LHCN-M2 (cell line): ENCODE data around the gene MYOM3. TPM values are rescaled to one million over a fixed set of nuclear protein-coding genes. Genes with fewer than 3 reads are reported as not detected.

Experiments
- DNase-seq: peaks from one replicate; pipeline ENCODE4 v3.0.0-alpha.2; 2012; ENCODE audit warnings: low read depth
- total RNA-seq: library from RNA; depleted of rRNA; stranded (reverse); fragments of >200 nt; gene quantifications from 2 replicates; pipeline ENCODE4 v1.2.3, GENCODE V29; 2014

MYOM3 gene
- total RNA-seq, 1 experiment from 2014 or later, result not detected

- no peak for DNase-seq
These were observed 2.8 kb upstream of the MYOM3 start for GRCh38 chr1:24114753-24115152.

- DNase-seq, result no peak
These were observed 1.7 kb upstream of the MYOM3 start for GRCh38 chr1:24113641-24114033.

- peak; percentile 36 for DNase-seq
These were observed 506 bp downstream of the MYOM3 start for GRCh38 chr1:24111262-24111995.

DNA sequence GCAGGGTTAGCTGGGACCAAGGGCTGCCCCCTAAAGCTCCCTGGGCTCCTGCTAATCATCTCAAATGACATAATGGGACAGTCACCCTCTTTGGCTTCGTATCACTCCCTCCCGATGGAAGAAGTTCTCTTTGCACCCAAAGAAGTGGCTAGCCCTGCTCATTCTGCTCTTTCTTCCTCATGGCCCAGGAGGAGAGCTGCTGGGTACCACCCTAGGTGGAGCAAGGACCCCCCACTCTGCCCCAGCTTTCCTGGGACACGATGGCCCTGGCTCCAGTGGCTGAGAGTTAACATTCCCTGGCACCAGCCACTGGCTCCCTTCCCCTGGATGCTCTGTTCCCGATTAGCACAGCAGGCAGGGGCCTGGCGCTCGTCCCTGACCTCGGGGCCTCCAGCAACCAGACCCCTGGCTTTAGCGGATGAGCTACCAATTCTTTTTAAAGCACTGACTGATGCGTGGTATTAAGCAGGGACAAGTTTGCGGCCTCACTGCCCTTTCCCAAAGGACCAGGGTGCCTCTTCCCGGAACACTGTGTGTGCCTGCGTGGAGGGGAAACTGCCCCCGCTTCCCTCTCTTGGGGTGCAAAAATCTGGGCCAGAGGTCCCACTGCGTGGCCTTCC is 1.2 kb downstream of the MYOM3 start:
- no peak for DNase-seq

GRCh38 chr1:24109686-24110475 is 2.1 kb downstream of the MYOM3 start:
- no peak for DNase-seq

GRCh38 chr1:24109166-24109483 is 2.8 kb downstream of the MYOM3 start:
- no peak for DNase-seq

DNA sequence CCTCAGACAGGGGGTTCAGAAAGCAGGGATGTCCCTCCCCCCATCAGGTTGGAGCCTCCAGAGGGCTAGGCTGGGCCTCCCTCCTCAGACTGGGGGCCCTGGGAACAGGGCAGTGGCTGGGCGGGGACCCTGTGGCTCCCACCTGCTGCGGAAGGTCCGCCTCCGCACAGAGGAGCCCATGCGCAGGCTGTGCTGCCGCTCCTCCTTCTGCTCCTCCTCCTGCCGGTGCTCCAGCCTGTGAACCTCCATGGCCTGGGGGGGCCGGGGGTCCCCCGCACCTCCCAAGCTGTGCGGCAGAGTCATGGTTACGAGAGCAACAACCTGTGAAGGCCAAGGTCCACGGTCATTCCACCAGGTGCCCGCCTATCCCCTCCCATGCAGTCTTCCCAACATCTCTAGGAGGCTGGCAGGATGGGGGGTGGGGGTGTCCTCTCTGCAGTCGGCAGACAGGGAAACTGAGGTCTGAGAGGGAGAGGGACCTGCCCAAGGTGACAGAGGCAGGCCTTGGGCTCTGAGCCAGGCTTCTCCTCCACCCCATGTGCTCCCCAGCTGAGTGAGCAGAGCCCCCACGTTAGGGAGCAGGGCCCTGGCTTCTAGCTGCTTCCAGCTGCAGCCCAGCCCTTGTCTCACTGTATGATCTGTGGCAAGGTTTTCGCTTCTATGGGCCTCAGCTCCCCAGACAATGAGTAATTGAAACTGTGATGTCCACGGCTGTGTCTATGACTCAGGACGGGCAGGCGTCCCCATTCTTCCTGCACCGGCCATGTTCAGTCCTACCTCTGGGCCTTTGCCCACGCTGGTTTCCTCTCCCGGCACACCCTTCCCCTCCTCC is 3.4 kb downstream of the MYOM3 start:
- DNase-seq, result peak; percentile 74

DNA sequence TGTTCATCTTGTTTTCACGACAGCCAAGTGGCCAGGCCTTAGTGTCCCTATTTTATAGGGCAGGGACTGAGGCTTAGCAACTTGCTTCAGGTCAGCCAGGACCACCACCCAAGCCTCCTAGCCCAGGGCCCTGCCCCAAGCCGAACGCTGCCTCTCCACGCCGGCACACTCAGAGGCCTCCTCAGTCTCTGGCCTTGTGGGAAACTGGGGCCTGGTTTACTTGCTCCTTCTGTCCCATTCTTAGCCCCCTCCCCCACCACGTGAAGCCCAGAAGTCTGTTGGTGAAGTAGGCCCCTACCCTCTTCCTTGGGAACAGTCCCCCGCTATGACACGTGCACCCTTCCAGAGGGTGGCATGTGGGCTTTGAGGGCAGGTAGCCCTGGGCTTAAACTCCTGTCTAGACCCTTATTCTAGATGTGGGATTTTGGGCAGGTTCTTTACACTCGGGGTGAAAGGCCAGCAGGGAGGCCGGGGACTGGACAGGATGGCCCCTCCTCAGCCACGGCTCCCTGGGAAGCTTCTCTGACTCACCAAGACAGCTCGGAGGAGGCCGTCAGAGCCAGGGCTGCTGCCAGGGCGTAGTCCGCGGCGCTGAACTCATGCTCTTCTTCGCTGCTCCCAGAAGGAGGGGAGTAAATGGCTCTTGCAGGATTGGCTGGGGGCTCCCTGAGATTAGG is 4.3 kb downstream of the MYOM3 start:
- DNase-seq, result peak; percentile 18

GRCh38 chr1:24105368-24106160 is 6.4 kb downstream of the MYOM3 start:
- DNase-seq, result no peak

GRCh38 chr1:24104854-24105253 is 7.1 kb downstream of the MYOM3 start:
- no peak for DNase-seq

GRCh38 chr1:24103879-24104278 is 8.1 kb downstream of the MYOM3 start:
- DNase-seq, result no peak

DNA sequence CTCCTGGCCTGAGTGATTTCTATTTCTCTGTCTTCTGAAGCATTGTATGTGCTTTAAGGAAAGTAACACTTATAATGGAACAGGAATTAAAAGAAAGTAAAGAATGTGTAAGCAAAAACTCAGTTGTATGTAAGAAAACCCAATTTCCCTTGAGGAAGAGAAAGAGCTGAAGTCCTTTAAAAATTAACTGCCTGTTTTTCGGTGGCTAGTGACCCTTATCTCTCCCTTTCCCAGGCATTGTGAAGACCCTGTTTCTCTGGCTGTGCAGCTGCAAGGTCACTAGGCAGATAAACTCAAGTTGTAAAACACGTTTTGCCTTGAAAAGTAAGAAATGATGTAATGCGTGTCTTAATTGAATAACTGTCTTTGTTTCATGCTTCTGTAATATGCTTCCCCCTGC is 8.5 kb downstream of the MYOM3 start:
- DNase-seq, result no peak

- DNase-seq, result no peak
These were observed 9.0 kb downstream of the MYOM3 start for GRCh38 chr1:24102961-24103360.

DNA sequence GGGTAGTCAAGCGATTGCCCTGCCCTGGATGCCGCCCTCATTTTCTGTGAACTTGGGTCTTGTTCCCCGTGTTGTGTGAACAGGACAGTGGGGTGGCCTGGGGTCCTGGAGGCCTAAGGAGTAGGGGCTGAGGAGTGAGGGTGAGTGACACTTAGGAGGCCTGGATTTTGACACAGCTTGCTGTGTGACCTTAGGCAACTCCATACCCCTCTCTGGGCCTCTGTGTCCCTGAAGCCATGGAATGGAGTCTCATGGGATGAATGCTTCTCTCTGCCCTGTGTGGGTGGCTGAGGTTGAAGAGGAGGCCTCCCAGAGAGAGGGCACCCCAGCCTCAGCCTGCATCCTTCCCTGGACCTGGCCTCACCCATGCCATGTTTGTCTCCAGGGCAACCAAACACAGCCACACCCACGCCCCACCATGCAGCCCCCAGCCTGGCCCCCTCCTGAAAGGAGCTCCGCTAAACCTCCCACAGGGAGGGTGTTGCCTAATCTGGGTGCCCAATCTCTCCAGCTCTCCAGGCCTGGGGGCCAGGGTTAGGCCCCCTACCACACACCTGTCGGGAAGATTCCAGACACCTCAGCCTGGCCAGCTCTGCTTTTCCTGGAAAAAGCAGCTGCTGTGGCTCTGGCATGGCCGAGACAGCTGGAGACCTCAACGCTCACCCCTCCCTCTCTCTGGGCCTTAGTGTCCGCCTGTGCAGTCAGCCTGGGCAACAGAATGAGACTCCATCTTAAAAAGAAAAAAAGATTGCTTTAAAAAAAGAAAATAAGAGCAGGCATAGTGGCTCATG is 9.9 kb downstream of the MYOM3 start:
- DNase-seq, result peak; percentile 65

GRCh38 chr1:24100945-24101737 is 10.8 kb downstream of the MYOM3 start:
- no peak for DNase-seq

DNA sequence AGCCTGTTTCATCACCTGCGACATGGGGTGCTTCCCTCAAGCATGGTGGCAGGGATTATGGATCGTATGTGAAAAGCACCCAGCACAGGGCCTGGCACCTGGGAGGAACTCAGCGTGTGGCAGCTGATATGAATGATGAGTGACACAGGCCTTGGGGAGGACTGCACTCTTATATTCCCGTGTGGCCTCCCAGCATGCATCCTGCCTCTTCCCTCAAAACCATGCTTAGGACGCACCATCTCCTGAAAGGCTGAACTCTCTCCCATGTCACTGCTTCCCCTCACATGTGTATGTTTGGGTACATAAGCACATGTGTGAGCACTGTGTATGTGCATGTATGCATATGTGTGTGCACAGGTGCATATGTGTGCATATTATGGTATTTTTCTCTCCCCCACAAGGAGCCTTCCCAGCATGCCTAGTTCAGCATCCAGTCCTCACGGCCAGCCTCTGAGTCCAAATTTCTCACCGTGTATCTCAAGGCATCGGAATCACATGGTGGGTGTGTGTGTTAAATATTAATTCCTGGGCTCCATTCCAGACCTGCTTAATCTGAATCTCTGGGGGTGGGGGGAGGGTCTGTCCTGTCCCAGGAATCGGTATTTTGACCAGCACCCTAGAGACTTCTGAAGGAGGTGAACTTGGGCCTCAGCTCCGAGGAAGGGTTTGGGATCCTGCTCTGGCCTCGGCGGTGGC is 12.8 kb downstream of the MYOM3 start:
- no peak for DNase-seq

GRCh38 chr1:24098102-24098501 is 13.8 kb downstream of the MYOM3 start:
- no peak for DNase-seq

GRCh38 chr1:24097663-24098062 is 14.3 kb downstream of the MYOM3 start:
- no peak for DNase-seq
